ENCODE results near the gene MED22.
"Not testable (repeated sequence)": the region's sequence is repeated elsewhere in the genome, so short reads cannot be mapped to it uniquely, and the experiment has no call there.

The MED22 gene

GRCh38 chr9:133303266-133304157 is 44.4 kb downstream of the MED22 start:
- DNase-seq = no peak

DNA sequence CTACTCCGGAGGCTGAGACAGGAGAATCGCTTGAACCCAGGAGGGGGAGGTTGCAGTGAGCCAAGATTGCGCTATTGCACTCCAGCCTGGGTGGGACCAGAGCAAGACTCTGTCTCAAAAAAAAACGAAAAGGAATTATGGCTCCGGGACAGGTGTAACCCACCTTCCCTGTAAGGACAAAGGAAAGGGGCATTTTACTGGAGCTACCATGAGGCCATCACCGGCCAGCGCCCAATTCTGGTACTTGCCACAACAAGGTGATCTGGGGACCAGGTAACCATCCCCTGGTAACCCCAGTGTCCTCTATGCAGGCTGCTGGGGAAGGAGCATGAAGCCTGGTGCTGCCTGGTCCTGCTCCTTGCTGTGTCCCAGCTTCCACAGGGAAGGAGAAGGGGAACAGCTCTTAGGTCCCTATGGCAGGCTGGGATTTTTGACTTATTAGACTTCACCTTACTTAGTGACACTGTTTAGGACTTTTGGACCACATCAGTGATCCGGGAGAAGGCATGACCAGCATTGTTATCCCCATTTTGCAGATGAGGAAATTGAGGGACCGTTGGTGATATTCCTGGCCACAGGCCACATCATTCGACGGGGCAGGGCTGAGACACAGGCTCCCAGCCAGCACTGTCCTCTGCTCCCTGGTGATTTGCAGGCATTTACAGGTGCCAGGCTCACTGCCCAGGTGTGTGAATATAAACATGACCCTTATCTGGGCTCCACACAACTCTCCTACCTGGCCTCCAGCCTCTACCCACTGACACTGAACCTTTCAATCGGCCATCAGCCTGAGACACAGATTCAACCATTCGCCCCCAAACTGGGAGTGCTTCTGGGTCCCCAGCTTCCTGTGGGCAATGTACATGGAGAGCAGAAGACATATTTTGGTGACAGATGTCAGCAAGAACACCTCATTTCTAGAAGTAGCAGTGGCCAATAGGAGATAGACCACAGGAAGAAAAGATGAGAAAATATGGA is 46.4 kb downstream of the MED22 start:
- no peak for DNase-seq

- DNase-seq = not testable (repeated sequence)
These were observed 47.9 kb downstream of the MED22 start for GRCh38 chr9:133299996-133300395.

- DNase-seq = no peak
These were observed 53.7 kb downstream of the MED22 start for GRCh38 chr9:133294257-133294656.

- no peak for DNase-seq
These were observed 57.1 kb downstream of the MED22 start for GRCh38 chr9:133290751-133291302.

All from CD4-positive, alpha-beta T cell treated with Interleukin-15 for 1 hour (primary cell).